Psoas muscle (tissue), 8 donors: ENCODE measurements around the gene ASAP3. TPM values are rescaled to one million over a fixed set of nuclear protein-coding genes. Genes with fewer than 3 reads are reported as not detected.

Experiments
- ATAC-seq, 4 donors: fragments of 200-7000 bp; cut with Tn5 transposase; one replicate each; pipeline ENCODE4 v1.9.1; 2020; ENCODE audit warnings: moderate library complexity in 3 of 4, mild to moderate bottlenecking in 2 of 4
- DNase-seq, 2 donors: peaks; one replicate each; pipeline ENCODE4 v3.0.0-alpha.2; 2020
- H3K27ac ChIP-seq: fragments of 200-600 bp; one replicate; pipeline ENCODE4 v1.8.0; 2022
- H3K27me3 ChIP-seq, 3 donors: fragments of 200-600 bp in 1 of 3; one replicate each; pipeline versions ENCODE4 v1.6.1 to v1.8.0; 2013 to 2022; ENCODE audit warnings: low read length in 2 of 3, mild to moderate bottlenecking in 2 of 3, moderate library complexity in 1 of 3; ENCODE audit not compliant: insufficient read depth in 3 of 3
- H3K36me3 ChIP-seq, 2 donors: fragments of 200-600 bp in 1 of 2; one replicate each; pipeline versions ENCODE4 v1.6.1 to v1.8.0; 2013 to 2022; ENCODE audit warnings: low read depth in 1 of 2, mild to moderate bottlenecking in 1 of 2, moderate library complexity in 1 of 2; ENCODE audit not compliant: insufficient read depth in 1 of 2
- H3K4me1 ChIP-seq: fragments of 200-600 bp; one replicate; pipeline ENCODE4 v1.8.0; 2022
- H3K4me3 ChIP-seq: fragments of 200-600 bp; one replicate; pipeline ENCODE4 v1.8.0; 2022; ENCODE audit warnings: mild to moderate bottlenecking
- H3K9me3 ChIP-seq: fragments of 200-600 bp; one replicate; pipeline ENCODE4 v1.8.0; 2022
- CTCF ChIP-seq: fragments of 200-600 bp; IDR thresholded peaks from one replicate; pipeline ENCODE4 v1.8.0; 2022; ENCODE audit warnings: antibody characterized with exemption
- WGBS, 3 donors: extraction: QIAGEN DNeasy Blood & Tissue Kit; methylation state at CpG; one replicate each; pipeline versions ENCODE4 v1.1.6 to v1.1.7; 2013; 5-methylcytosine and 5-hydroxymethylcytosine counted together
- intact Hi-C, 2 donors: fragments of 100-400 bp; cut with DNase I; formaldehyde crosslinking; loops; one replicate each; pipeline versions ENCODE4 v1.11.0 to v1.14.2; 2022
- polyA plus RNA-seq, 3 donors: library from polyadenylated mRNA; stranded (reverse); fragments of 200-250 nt; gene quantifications; one replicate each; pipeline ENCODE4 v1.2.3, GENCODE V29; 2013
- total RNA-seq, 4 donors: library from RNA; stranded (reverse); fragmentation: NEBNext Ultra II Directional in 2 of 4; extraction: Animal tissue kit (Norgen Biotek cat#: 25700) in 2 of 4; gene quantifications; one replicate each; pipeline versions ENCODE4 v1.2.1 to v1.2.4, GENCODE V29; 2021 to 2023
- donor health status: healthy with polysubstance abuse.
- donor health status: DM: no; HTN: no; CAD: no; lungs with moderate emphysema.
- donor health status: Bipolar disorder and iron deficiency.
- donor health status: healthy.
- donor health status: DM: yes; HTN: yes; CAD: no.
- donor health status: DM: no; HTN: no; CAD: no.
- donor health status: DM: no; HTN: no; CAD: no.
- donor health status: DM: yes; HTN: yes; CAD: no.

ASAP3 gene
- total and polyA plus RNA-seq, 7 donors, result 13.3 to 68.0 (median 45.7) TPM

GRCh38 chr1:23481026-23481597 is 2.9 kb downstream of the ASAP3 start:
- H3K36me3 ChIP-seq, result no peaks in the 10 kb centered on the region
- H3K27me3 ChIP-seq, result no peaks in the 10 kb centered on the region
- TF ChIP-seq CTCF, result no peak
- intact Hi-C loops, result loop anchor here in 1 of 2 donors (10.0 kb wide), 1 partner anchor 136 kb away; the partner anchor contains the start of gene HNRNPR
- H3K27ac ChIP-seq, result peak overlapping the region; percentile 87
- no peaks in the 10 kb centered on the region for H3K9me3 ChIP-seq
- WGBS, 3 donors, result 83 to 86% (median 84%) methylated on average over 7 of the region's 7 CpGs
- ATAC-seq (no peak), DNase-seq (no peak)
- H3K4me1 ChIP-seq, result peaks cover 49% of the 10 kb centered on the region
- H3K4me3 ChIP-seq, result peak overlapping the region; percentile 9

DNA sequence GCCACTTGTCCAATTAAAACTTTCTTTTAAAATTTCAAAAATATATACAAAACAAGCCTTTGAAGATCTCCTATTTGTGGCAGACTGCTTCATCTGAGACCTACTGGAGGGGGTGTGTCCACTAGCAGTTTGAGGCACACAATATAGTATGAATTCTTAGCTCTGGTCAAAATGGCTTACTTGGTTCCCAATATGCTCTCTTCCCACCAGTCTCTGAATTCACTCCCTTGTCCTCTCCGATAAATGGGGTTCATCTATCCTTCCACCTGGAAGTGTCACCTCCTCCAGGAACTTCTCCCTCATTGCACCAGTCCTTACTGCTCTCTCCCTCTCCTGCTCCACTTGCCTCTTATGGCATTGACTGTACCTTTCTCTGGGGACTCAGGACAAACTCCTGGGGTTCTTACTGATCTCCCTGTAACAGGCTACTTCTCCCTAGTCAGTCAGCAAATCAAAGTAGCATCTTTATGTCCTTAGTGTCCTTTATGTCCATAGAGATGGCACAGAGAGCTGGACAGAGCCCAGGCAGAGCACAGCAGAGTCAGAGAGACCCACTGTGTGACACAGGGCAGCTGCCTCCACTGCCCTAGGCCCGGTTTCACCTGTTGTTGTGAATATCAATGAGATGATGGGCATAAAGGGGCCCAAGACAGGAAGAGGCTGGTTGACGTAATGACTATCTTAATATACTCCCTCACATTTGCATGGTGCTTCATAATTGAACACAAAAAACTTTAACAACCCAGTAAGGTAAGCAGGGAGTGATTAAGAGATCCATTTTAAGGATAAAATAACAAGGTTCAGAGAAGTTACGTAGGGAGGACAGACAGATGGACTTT is 3.6 kb downstream of the ASAP3 start:
- 81 to 86% (median 85%) methylated on average over 4 of the region's 4 CpGs for WGBS, 3 donors
- TF ChIP-seq CTCF, result no peak
- intact Hi-C loops, result loop anchor here in 1 of 2 donors (10.0 kb wide), 1 partner anchor 136 kb away; the partner anchor contains the start of gene HNRNPR
- no peaks in the 10 kb centered on the region for H3K36me3 ChIP-seq
- no peak for DNase-seq
- H3K9me3 ChIP-seq, result no peaks in the 10 kb centered on the region
- no peak overlapping the region for H3K4me3 ChIP-seq
- no peak for ATAC-seq
- peaks cover 55% of the 10 kb centered on the region for H3K4me1 ChIP-seq
- no peaks in the 10 kb centered on the region for H3K27me3 ChIP-seq
- peak overlapping the region; percentile 87 for H3K27ac ChIP-seq

DNA sequence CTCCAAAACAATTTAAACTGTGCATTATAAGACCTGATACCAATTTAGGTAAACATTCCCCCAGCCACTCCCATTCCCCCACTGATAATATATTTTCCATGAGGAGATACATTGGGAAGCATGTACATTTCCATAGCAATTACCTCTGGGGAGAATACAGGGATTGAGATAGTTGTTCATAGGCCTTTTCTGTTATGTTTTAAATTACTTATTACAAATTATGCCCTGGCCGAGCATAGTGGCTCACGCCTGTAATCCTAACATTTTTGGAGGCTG is 4.4 kb downstream of the ASAP3 start:
- Histone ChIP-seq H3K4me1 (peaks cover 59% of the 10 kb centered on the region), H3K4me3 (peak overlapping the region; percentile 27), H3K9me3 (no peaks in the 10 kb centered on the region), H3K27ac (peak overlapping the region; percentile 87), H3K27me3 (no peaks in the 10 kb centered on the region), H3K36me3 (no peaks in the 10 kb centered on the region)
- intact Hi-C loops, result loop anchor here in 1 of 2 donors (5.0 kb wide), 1 partner anchor 57 kb away; the partner anchor contains the start of gene TCEA3
- TF ChIP-seq CTCF, result no peak
- WGBS, 3 donors, result 47 to 80% (median 59%) methylated on average over 2 of the region's 2 CpGs
- ATAC-seq, result no peak
- no peak for DNase-seq

DNA sequence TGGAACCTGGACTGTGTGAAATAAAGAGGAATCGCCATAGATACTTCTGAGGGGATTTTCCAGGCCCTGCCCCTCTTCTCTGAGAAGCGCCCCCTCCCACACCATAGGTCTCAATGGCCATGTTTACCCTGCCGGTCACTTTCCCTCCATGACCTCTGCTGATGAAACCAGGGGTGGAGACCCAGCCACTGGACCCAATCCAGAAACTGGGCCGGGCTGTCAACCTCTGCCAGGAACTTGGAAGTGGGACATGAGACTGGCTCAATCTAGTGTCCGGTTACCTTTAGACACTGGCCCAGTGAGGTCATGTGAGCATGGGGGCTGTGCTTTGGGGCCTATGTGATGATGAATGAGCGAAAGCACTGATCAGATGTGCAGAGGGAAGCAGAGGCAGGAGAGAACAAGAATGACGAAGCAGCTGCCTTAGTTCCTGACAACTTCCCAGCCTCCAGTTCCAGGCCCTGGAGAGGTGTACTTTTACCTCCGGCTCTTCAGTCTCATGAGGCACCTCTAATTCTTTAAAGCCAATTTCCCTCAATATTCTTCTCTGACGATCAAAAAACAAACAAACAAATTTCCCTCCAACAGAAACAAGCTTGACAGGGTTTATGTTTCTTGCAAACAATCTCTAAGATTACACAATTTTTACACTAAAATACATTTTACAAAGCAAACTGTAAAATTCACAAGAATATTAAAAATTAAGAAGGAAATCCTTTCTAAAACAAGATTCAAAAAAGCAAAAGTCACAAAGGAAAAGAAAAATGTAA is 4.9 kb downstream of the ASAP3 start:
- Histone ChIP-seq H3K4me1 (peaks cover 64% of the 10 kb centered on the region), H3K36me3 (no peaks in the 10 kb centered on the region), H3K27me3 (no peaks in the 10 kb centered on the region), H3K27ac (peak overlapping the region; percentile 87), H3K9me3 (no peaks in the 10 kb centered on the region), H3K4me3 (peak overlapping the region; percentile 27)
- ATAC-seq (peak; percentile 90 to 95 (median 90)), DNase-seq (peak; percentile 90 to 96)
- 14 to 21% (median 15%) methylated on average over 9 of the region's 9 CpGs for WGBS, 3 donors
- intact Hi-C loops, result loop anchor here in 1 of 2 donors (5.0 kb wide), 1 partner anchor 57 kb away; the partner anchor contains the start of gene TCEA3
- peak; percentile 6 for TF ChIP-seq CTCF
